Spleen (tissue), 7 donors: ENCODE data around the gene GPR21.

Source experiments
- POLR2A ChIP-seq, 3 donors: fragments of 450-650 bp; IDR thresholded peaks; one replicate each; pipeline ENCODE4 v1.5.1; 2017; ENCODE audit warnings: antibody characterized with exemption in 3 of 3, mild to moderate bottlenecking in 1 of 3
- POLR2AphosphoS5 ChIP-seq, 3 donors: sonication (generic); formaldehyde crosslinking; IDR thresholded peaks; one replicate each; pipeline ENCODE4 v1.5.1; 2017; ENCODE audit warnings: antibody characterized with exemption in 3 of 3
- TF ChIP-seq, protein P1 (sequence below), 11 experiments: fragments of 200-600 bp in 7 of 11; fragments of 450-650 bp in 4 of 11; sonication (generic) in 4 of 11; IDR thresholded peaks in 8 of 11; conservative IDR thresholded peaks in 3 of 11; 1 replicate in 7 of 11; 2 replicates in 4 of 11; pipeline versions ENCODE4 v1.4.0 to v1.8.0; 2016 to 2021; ENCODE audit warnings: antibody characterized with exemption in 11 of 11, inconsistent platforms in 4 of 11, mild to moderate bottlenecking in 1 of 11
- donor health status: DM: no; HTN: no; CAD: no; lungs with moderate emphysema.
- donor health status: DM: no; HTN: no; CAD: no.
- donor health status: DM: no; HTN: no; CAD: no.

DNA sequence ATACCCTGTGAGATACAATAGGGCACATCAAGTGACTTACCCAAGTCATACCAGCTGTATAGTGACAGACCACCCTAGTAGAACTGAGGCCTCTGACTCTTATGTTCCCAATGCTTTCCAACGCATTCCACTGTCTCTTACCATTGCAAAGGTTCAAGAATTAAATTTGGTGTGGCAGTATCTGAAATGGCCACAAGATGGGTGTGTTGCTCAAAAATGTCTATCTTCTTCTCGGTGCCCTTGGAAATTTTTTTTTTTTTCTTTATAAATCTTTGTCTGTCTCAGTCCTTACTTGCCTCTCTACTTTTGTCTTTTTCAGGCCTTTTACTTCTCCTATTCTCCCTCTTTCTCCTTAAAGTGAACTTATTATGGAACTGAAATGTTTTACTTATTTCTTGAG, 48.4 kb downstream of the GPR21 start:
- no peak for TF ChIP-seq POLR2A (IDR thresholded peaks at IDR 0.05)
- TF ChIP-seq, protein P1, sequence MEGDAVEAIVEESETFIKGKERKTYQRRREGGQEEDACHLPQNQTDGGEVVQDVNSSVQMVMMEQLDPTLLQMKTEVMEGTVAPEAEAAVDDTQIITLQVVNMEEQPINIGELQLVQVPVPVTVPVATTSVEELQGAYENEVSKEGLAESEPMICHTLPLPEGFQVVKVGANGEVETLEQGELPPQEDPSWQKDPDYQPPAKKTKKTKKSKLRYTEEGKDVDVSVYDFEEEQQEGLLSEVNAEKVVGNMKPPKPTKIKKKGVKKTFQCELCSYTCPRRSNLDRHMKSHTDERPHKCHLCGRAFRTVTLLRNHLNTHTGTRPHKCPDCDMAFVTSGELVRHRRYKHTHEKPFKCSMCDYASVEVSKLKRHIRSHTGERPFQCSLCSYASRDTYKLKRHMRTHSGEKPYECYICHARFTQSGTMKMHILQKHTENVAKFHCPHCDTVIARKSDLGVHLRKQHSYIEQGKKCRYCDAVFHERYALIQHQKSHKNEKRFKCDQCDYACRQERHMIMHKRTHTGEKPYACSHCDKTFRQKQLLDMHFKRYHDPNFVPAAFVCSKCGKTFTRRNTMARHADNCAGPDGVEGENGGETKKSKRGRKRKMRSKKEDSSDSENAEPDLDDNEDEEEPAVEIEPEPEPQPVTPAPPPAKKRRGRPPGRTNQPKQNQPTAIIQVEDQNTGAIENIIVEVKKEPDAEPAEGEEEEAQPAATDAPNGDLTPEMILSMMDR (IDR thresholded peaks at IDR 0.05 in 8 of 11, conservative IDR thresholded peaks at IDR 0.05 in 3 of 11), result peak in 9 of 11 experiments; percentile 44 to 65 (median 58)
- TF ChIP-seq POLR2AphosphoS5 (IDR thresholded peaks at IDR 0.05), result no peak
